Measurements from ENCODE around the gene PANK2.
A peak's percentile ranks its signal among the peaks of the same experiment; 100 is the strongest.
"Not testable (repeated sequence)": the region's sequence is repeated elsewhere in the genome, so short reads cannot be mapped to it uniquely, and the experiment has no call there.

The PANK2 gene

GRCh38 chr20:3888622-3889488 is at the start of gene PANK2:
Gene PANK2 (plus strand): TSS chr20:3889387.
- peak; percentile 81 for DNase-seq (ENCODE audit: low read depth)

GRCh38 chr20:3840201-3840600 is 49.0 kb upstream of the PANK2 start:
- DNase-seq (ENCODE audit: low read depth) = not testable (repeated sequence)

- DNase-seq (ENCODE audit: low read depth) = no peak
Observed at GRCh38 chr20:3842348-3842930, 46.7 kb upstream of the PANK2 start.

GRCh38 chr20:3843490-3843889 is 45.7 kb upstream of the PANK2 start:
- no peak for DNase-seq (ENCODE audit: low read depth)

- not testable (repeated sequence) for DNase-seq (ENCODE audit: low read depth)
Observed at GRCh38 chr20:3843990-3844619, 45.1 kb upstream of the PANK2 start.

GRCh38 chr20:3846378-3846739 is 42.8 kb upstream of the PANK2 start:
- DNase-seq (ENCODE audit: low read depth) = no peak

- DNase-seq (ENCODE audit: low read depth) = peak; percentile 68
Observed at GRCh38 chr20:3846740-3847428, 42.3 kb upstream of the PANK2 start, which contains the start of gene MAVS. Gene MAVS (plus strand): TSS chr20:3846834. CDS start chr20:3854625, 7,791 bp downstream.

- no peak for DNase-seq (ENCODE audit: low read depth)
Observed at GRCh38 chr20:3847429-3847940, 41.7 kb upstream of the PANK2 start.

GRCh38 chr20:3848565-3848964 is 40.6 kb upstream of the PANK2 start:
- no peak for DNase-seq (ENCODE audit: low read depth)

GRCh38 chr20:3854462-3854871 is 34.7 kb upstream of the PANK2 start:
- no peak for DNase-seq (ENCODE audit: low read depth)

GRCh38 chr20:3857405-3857804 is 31.8 kb upstream of the PANK2 start:
- DNase-seq (ENCODE audit: low read depth) = no peak

- DNase-seq (ENCODE audit: low read depth) = no peak
Observed at GRCh38 chr20:3858689-3859088, 30.5 kb upstream of the PANK2 start.

- no peak for DNase-seq (ENCODE audit: low read depth)
Observed at GRCh38 chr20:3861191-3861590, 28.0 kb upstream of the PANK2 start.

- no peak for DNase-seq (ENCODE audit: low read depth)
Observed at GRCh38 chr20:3862333-3862732, 26.9 kb upstream of the PANK2 start.

- DNase-seq (ENCODE audit: low read depth) = no peak
Observed at GRCh38 chr20:3863317-3863716, 25.9 kb upstream of the PANK2 start.

GRCh38 chr20:3864518-3864917 is 24.7 kb upstream of the PANK2 start:
- no peak for DNase-seq (ENCODE audit: low read depth)

- no peak for DNase-seq (ENCODE audit: low read depth)
Observed at GRCh38 chr20:3865152-3865886, 23.9 kb upstream of the PANK2 start.

GRCh38 chr20:3865887-3866407 is 23.2 kb upstream of the PANK2 start:
- no peak for DNase-seq (ENCODE audit: low read depth)

- DNase-seq (ENCODE audit: low read depth) = no peak
Observed at GRCh38 chr20:3866464-3866863, 22.7 kb upstream of the PANK2 start.

- DNase-seq (ENCODE audit: low read depth) = no peak
Observed at GRCh38 chr20:3867802-3868201, 21.4 kb upstream of the PANK2 start.
